Panc1 (cell line): Measurements from ENCODE around the gene TMEM123. TPM values are rescaled to one million over a fixed set of nuclear protein-coding genes. Genes with fewer than 3 reads are reported as not detected.

Experiments used
- ATAC-seq: fragments of 200-7000 bp; cut with Tn5 transposase; 2 replicates; pipeline ENCODE4 v1.9.1; 2020; ENCODE audit warnings: mild to moderate bottlenecking, moderate library complexity
- BruUV-seq: library from RNA; stranded (reverse); fragments of 400-500 nt; replicated peaks from 2 replicates; lab custom pipeline; 2021; lab: Mats Ljungman, UMichigan
- CTCF ChIA-PET: fragments of 300-600 bp; sonication (Branson Sonifier 250); formaldehyde crosslinking; loops from one replicate; lab custom pipeline; 2022; ENCODE audit warnings: antibody characterized with exemption; lab: Charles Lee
- POLR2A ChIA-PET: fragments of 300-600 bp; sonication (Branson Sonifier 250); formaldehyde crosslinking; loops from one replicate; lab custom pipeline; 2022; ENCODE audit warnings: antibody characterized with exemption; lab: Charles Lee
- DNase-seq: peaks from one replicate; pipeline ENCODE4 v3.0.0-alpha.2; 2010; ENCODE audit warnings: low read depth, low spot score
- H3K27ac ChIP-seq: 2 replicates; pipeline ENCODE4 v1.5.1; 2011; ENCODE audit warnings: mild to moderate bottlenecking, low read length, inconsistent platforms
- H3K27me3 ChIP-seq: fragments of 200-500 bp; sonication (Bioruptor generic); 2 replicates; pipeline ENCODE4 v1.6.0; 2014; ENCODE audit warnings: low read length, inconsistent platforms; ENCODE audit not compliant: control insufficient read depth, insufficient read depth
- H3K36me3 ChIP-seq: fragments of 200-500 bp; sonication (Bioruptor generic); 2 replicates; pipeline ENCODE4 v1.5.1; 2014; ENCODE audit warnings: inconsistent platforms, mild to moderate bottlenecking, low read length, moderate library complexity; ENCODE audit not compliant: control insufficient read depth, insufficient read depth
- H3K4me1 ChIP-seq: 2 replicates; pipeline ENCODE4 v1.5.1; 2011; ENCODE audit warnings: inconsistent platforms, mild to moderate bottlenecking, low read length, moderate library complexity; ENCODE audit not compliant: control insufficient read depth, insufficient read depth
- H3K4me3 ChIP-seq, 2 experiments: 2 replicates each; pipeline ENCODE4 v1.5.1; 2011 to 2012; ENCODE audit warnings: low read depth in 2 of 2, low read length in 2 of 2, mild to moderate bottlenecking in 2 of 2, inconsistent platforms in 1 of 2, moderate library complexity in 1 of 2
- H3K9me3 ChIP-seq: fragments of 200-500 bp; sonication (Bioruptor generic); 2 replicates; pipeline ENCODE4 v1.5.1; 2014; ENCODE audit warnings: low read depth, mild to moderate bottlenecking, inconsistent platforms, low read length, moderate library complexity; ENCODE audit not compliant: control insufficient read depth, insufficient read depth
- CTCF ChIP-seq: fragments of 450-650 bp; IDR thresholded peaks from 2 replicates; pipeline ENCODE4 v1.5.1; 2017; ENCODE audit warnings: mild to moderate bottlenecking
- POLR2AphosphoS5 ChIP-seq: IDR thresholded peaks from 2 replicates; pipeline ENCODE4 v1.6.1; 2012; ENCODE audit warnings: mild to moderate bottlenecking, low read depth, low read length, moderate library complexity
- REST ChIP-seq, 2 experiments: IDR thresholded peaks; 2 replicates each; pipeline ENCODE4 v1.6.1; 2011 to 2012; ENCODE audit warnings: low read depth in 2 of 2, control low read depth in 1 of 2, low read length in 1 of 2, mild to moderate bottlenecking in 1 of 2, moderate library complexity in 1 of 2; ENCODE audit not compliant: insufficient read depth in 1 of 2
- SIN3A ChIP-seq: IDR thresholded peaks from 2 replicates; pipeline ENCODE4 v1.6.1; 2012; ENCODE audit warnings: low read depth, mild to moderate bottlenecking, low read length, moderate library complexity, borderline replicate concordance; ENCODE audit not compliant: insufficient read depth
- TCF7L2 ChIP-seq: IDR thresholded peaks from 2 replicates; pipeline ENCODE4 v1.6.1; 2011; ENCODE audit warnings: mild to moderate bottlenecking, low read depth, low read length, inconsistent platforms
- in situ Hi-C: cut with HindIII; loops from 2 replicates; pipeline ENCODE4 v1.10.0; 2016; ENCODE audit warnings: low sequenced_read_pairs, low pct_unique_long_range_greater_than_20kb
- intact Hi-C: fragments of 100-400 bp; cut with micrococcal nuclease; formaldehyde crosslinking; loops from one replicate; pipeline ENCODE4 v1.10.0; 2022; ENCODE audit not compliant: unreplicated experiment
- total RNA-seq: library from RNA; stranded (reverse); gene quantifications from one replicate; pipeline ENCODE4 v1.2.1, GENCODE V29; 2021; ENCODE audit not compliant: unreplicated experiment

Gene TMEM123
- total RNA-seq, 1 experiment from 2014 or later, result 383 TPM

GRCh38 chr11:102429226-102429625, 23.3 kb downstream of the TMEM123 start:
- intact Hi-C loops, result no loop called here
- Histone ChIP-seq H3K4me3 (no peak overlapping the region), H3K36me3 (no peaks in the 10 kb centered on the region; the same call in 1 of the 2 replicates), H3K27ac (no peak overlapping the region), H3K27me3 (no peaks in the 10 kb centered on the region), H3K9me3 (peaks cover under 1% of the 10 kb centered on the region; the same call in 1 of the 2 replicates), H3K4me1 (peaks cover 40% of the 10 kb centered on the region)
- ATAC-seq, result no peak
- TF ChIP-seq SIN3A, result no peak
- TF ChIP-seq TCF7L2, result no peak
- TF ChIP-seq REST (IDR thresholded peaks at IDR 0.05; ENCODE audit: insufficient read depth in 1 of 2, low read depth in 2 of 2, low read length in 1 of 2), result no peak
- TF ChIP-seq POLR2AphosphoS5, result no peak
- TF ChIP-seq CTCF, result no peak
- in situ Hi-C loops, result no loop called here
- no peak for DNase-seq
- CTCF ChIA-PET, result no interaction called here
- TSS peak; percentile 16 for BruUV-seq
- POLR2A ChIA-PET, result no interaction called here

GRCh38 chr11:102428696-102429095, 23.9 kb downstream of the TMEM123 start:
- no peaks in the 10 kb centered on the region for H3K9me3 ChIP-seq
- no peak overlapping the region; the same call in 1 of the 2 replicates for H3K27ac ChIP-seq
- H3K36me3 ChIP-seq, result no peaks in the 10 kb centered on the region; the same call in 1 of the 2 replicates
- no TSS peak for BruUV-seq
- in situ Hi-C loops, result no loop called here
- intact Hi-C loops, result no loop called here
- POLR2A ChIA-PET, result no interaction called here
- no peak for TF ChIP-seq TCF7L2
- no peak for TF ChIP-seq REST (IDR thresholded peaks at IDR 0.05; ENCODE audit: insufficient read depth in 1 of 2, low read depth in 2 of 2, low read length in 1 of 2)
- TF ChIP-seq POLR2AphosphoS5, result no peak
- no peak for TF ChIP-seq CTCF
- no peak for TF ChIP-seq SIN3A
- peaks cover 40% of the 10 kb centered on the region for H3K4me1 ChIP-seq
- ATAC-seq (no peak), DNase-seq (no peak)
- H3K27me3 ChIP-seq, result no peaks in the 10 kb centered on the region
- CTCF ChIA-PET, result no interaction called here
- H3K4me3 ChIP-seq, result no peak overlapping the region
